ENCODE data around the gene DNHD1.

The DNHD1 gene

DNA sequence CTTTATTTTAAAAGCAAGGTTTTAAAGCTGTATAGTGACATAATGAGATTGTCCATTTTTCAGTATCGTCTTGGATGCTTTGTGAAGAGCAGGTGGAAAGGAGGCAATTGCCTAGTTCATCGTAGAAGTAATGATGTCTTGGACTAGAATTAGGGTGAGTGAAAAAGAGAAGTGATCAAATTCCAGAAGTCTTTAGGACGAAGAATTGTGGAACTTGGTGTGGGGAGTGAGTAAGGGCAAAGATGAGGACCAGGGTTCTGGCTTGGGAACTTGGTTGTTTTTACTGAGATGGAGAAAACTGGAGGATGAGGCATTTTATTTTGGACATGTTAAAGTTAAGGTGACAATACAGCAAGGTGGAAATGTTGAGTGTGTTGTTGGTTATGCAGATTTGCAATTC is 107.7 kb downstream of the DNHD1 start:
- Histone ChIP-seq H3K4me2 (peak overlapping the region; percentile 97), H2AFZ (ENCODE audit: low read depth) (no peak overlapping the region), H3K79me2 (ENCODE audit: insufficient read depth, low read depth) (peaks cover 58% of the 10 kb centered on the region), H4K20me1 (ENCODE audit: insufficient read depth) (no peaks in the 10 kb centered on the region), H3K4me3 (IDR thresholded peaks at IDR 0.05; ENCODE audit: insufficient read depth, low read depth, low read length) (no peak overlapping the region), H3K27ac (peak overlapping the region; percentile 56), H3K27me3 (ENCODE audit: insufficient read depth, low read depth) (no peaks in the 10 kb centered on the region), H3K36me3 (ENCODE audit: insufficient read depth) (no peaks in the 10 kb centered on the region; the same call in 1 of the 2 replicates), H3K9ac (peak overlapping the region; percentile 84; the same call in 1 of the 2 replicates), H3K4me1 (ENCODE audit: low read depth, poor library complexity, severe bottlenecking) (peaks cover 51% of the 10 kb centered on the region)
- TF ChIP-seq, protein P1, sequence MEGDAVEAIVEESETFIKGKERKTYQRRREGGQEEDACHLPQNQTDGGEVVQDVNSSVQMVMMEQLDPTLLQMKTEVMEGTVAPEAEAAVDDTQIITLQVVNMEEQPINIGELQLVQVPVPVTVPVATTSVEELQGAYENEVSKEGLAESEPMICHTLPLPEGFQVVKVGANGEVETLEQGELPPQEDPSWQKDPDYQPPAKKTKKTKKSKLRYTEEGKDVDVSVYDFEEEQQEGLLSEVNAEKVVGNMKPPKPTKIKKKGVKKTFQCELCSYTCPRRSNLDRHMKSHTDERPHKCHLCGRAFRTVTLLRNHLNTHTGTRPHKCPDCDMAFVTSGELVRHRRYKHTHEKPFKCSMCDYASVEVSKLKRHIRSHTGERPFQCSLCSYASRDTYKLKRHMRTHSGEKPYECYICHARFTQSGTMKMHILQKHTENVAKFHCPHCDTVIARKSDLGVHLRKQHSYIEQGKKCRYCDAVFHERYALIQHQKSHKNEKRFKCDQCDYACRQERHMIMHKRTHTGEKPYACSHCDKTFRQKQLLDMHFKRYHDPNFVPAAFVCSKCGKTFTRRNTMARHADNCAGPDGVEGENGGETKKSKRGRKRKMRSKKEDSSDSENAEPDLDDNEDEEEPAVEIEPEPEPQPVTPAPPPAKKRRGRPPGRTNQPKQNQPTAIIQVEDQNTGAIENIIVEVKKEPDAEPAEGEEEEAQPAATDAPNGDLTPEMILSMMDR (conservative IDR thresholded peaks at IDR 0.05; ENCODE audit: low read depth, low read length), result no peak

DNA sequence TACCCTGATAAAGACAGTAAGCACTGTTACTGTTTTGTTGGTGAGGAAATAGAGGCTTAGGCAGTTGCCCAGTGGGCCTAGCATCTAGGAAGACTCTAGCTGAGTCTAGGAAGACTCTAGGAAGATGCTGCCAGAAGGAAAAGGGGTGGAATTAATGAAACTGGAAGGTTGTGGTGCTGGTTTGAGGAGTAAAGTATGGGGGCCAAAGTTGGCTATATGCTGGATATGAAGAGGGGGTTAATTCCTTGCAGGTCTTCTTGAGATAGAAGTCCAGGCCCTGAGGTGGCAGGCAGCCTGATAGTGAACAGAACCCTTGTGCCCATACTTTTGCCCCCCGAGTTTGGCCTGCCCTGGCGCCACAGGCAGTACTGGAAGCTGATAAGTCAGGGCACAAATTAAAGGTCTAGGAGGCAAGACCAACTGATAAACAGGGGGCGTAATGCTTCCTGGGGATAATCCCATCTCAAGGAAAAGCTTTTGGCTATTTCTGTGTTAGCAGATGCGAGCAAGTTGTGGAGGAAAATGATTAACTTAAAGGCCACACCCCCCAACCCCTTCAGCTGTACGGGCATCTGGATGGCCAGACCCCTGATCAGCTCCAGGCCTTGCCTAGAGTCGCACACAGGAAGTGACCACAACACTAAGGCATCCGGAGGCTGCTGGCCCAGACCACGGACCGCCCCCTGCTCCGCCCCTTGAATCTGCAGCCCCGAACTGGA is 109.5 kb downstream of the DNHD1 start:
- Histone ChIP-seq H3K9ac (no peak overlapping the region), H3K79me2 (ENCODE audit: insufficient read depth, low read depth) (peaks cover 52% of the 10 kb centered on the region), H2AFZ (ENCODE audit: low read depth) (no peak overlapping the region), H3K4me2 (peak overlapping the region; percentile 96), H4K20me1 (ENCODE audit: insufficient read depth) (no peaks in the 10 kb centered on the region), H3K4me3 (IDR thresholded peaks at IDR 0.05; ENCODE audit: insufficient read depth, low read depth, low read length) (no peak overlapping the region), H3K27ac (peak overlapping the region; percentile 48), H3K27me3 (ENCODE audit: insufficient read depth, low read depth) (no peaks in the 10 kb centered on the region), H3K4me1 (ENCODE audit: low read depth, poor library complexity, severe bottlenecking) (peaks cover 61% of the 10 kb centered on the region), H3K36me3 (ENCODE audit: insufficient read depth) (no peaks in the 10 kb centered on the region; the same call in 1 of the 2 replicates)
- TF ChIP-seq, protein P1 (conservative IDR thresholded peaks at IDR 0.05; ENCODE audit: low read depth, low read length), result no peak

DNA sequence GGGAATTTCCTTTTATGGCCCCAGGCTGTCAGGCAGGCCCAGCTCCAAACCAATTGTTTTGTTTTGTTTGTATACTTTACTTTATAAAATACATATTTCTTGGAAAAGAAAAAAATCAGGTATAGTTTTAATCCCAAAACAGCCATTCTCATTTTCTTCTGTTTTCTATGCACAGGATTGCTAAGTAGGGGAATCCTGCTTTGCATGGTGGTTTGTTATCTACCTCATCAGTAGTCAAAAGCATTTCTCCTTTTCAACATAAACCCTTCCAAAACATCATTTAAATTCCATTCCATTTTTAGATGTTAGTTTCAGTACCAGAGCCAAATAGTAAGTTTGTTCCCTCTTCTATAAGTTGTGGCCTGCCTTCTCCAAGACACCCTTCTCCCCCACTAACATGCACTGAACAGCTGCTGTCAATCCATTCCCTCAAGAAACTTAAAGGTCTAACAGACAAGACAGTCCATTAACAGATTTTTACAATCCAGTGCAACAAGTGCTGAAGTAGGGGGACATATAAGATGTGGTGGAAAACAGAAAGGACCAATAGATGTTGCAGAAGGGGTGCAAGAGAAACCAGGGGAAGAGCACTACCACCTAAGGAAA is 110.2 kb downstream of the DNHD1 start:
- H3K4me3 ChIP-seq (IDR thresholded peaks at IDR 0.05; ENCODE audit: insufficient read depth, low read depth, low read length), result no peak overlapping the region

DNA sequence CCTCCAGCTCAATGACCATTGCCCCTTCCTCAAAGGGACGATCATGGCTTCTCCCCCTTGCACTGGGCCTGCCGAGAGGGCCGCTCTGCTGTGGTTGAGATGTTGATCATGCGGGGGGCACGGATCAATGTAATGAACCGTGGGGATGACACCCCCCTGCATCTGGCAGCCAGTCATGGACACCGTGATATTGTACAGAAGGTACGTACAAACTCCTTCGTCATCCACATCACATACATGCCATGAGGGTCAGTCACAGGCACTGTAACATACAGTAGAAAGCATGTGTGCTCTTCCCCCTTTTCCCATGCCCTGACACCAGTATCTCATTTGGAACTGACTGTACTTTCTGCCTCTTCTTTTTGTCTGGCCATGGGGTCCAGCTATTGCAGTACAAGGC is 110.9 kb downstream of the DNHD1 start:
- H3K36me3 ChIP-seq (ENCODE audit: insufficient read depth), result no peaks in the 10 kb centered on the region
- no peaks in the 10 kb centered on the region for H4K20me1 ChIP-seq (ENCODE audit: insufficient read depth)
- H3K79me2 ChIP-seq (ENCODE audit: insufficient read depth, low read depth), result peaks cover 40% of the 10 kb centered on the region
- H3K27ac ChIP-seq, result peak overlapping the region; percentile 48; the same call in 1 of the 2 replicates
- H3K4me3 ChIP-seq (IDR thresholded peaks at IDR 0.05; ENCODE audit: insufficient read depth, low read depth, low read length), result no peak overlapping the region
- peak overlapping the region; percentile 96; the same call in 1 of the 2 replicates for H3K4me2 ChIP-seq
- TF ChIP-seq, protein P1 (conservative IDR thresholded peaks at IDR 0.05; ENCODE audit: low read depth, low read length), result no peak
- H2AFZ ChIP-seq (ENCODE audit: low read depth), result no peak overlapping the region
- H3K9ac ChIP-seq, result no peak overlapping the region
- no peaks in the 10 kb centered on the region for H3K27me3 ChIP-seq (ENCODE audit: insufficient read depth, low read depth)
- peaks cover 56% of the 10 kb centered on the region for H3K4me1 ChIP-seq (ENCODE audit: low read depth, poor library complexity, severe bottlenecking)

More for the DNA sequence above, 110.2 kb downstream of the DNHD1 start:
- no peak overlapping the region for H3K9ac ChIP-seq
- H3K27ac ChIP-seq, result peak overlapping the region; percentile 48
- H3K4me1 ChIP-seq (ENCODE audit: low read depth, poor library complexity, severe bottlenecking), result peaks cover 55% of the 10 kb centered on the region
- no peaks in the 10 kb centered on the region for H3K36me3 ChIP-seq (ENCODE audit: insufficient read depth)
- H2AFZ ChIP-seq (ENCODE audit: low read depth), result no peak overlapping the region
- peak overlapping the region; percentile 96 for H3K4me2 ChIP-seq
- TF ChIP-seq, protein P1 (conservative IDR thresholded peaks at IDR 0.05; ENCODE audit: low read depth, low read length), result no peak
- H3K79me2 ChIP-seq (ENCODE audit: insufficient read depth, low read depth), result peaks cover 47% of the 10 kb centered on the region
- H3K27me3 ChIP-seq (ENCODE audit: insufficient read depth, low read depth), result no peaks in the 10 kb centered on the region
- H4K20me1 ChIP-seq (ENCODE audit: insufficient read depth), result no peaks in the 10 kb centered on the region
